ENCODE measurements around the gene SLC7A14.

- TF ChIP-seq, protein P1, sequence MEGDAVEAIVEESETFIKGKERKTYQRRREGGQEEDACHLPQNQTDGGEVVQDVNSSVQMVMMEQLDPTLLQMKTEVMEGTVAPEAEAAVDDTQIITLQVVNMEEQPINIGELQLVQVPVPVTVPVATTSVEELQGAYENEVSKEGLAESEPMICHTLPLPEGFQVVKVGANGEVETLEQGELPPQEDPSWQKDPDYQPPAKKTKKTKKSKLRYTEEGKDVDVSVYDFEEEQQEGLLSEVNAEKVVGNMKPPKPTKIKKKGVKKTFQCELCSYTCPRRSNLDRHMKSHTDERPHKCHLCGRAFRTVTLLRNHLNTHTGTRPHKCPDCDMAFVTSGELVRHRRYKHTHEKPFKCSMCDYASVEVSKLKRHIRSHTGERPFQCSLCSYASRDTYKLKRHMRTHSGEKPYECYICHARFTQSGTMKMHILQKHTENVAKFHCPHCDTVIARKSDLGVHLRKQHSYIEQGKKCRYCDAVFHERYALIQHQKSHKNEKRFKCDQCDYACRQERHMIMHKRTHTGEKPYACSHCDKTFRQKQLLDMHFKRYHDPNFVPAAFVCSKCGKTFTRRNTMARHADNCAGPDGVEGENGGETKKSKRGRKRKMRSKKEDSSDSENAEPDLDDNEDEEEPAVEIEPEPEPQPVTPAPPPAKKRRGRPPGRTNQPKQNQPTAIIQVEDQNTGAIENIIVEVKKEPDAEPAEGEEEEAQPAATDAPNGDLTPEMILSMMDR (IDR thresholded peaks at IDR 0.05; ENCODE audit: insufficient read depth, low read depth, low read length): no peak
- TF ChIP-seq EZH2 (IDR thresholded peaks at IDR 0.05; ENCODE audit: insufficient read depth, low read length): no peak
Observed at GRCh38 chr3:170584585-170585007, 1.3 kb downstream of the SLC7A14 start.
